Suprapubic skin (tissue), 4 donors: ENCODE results near the gene NFYA. TPM values are rescaled to one million over a fixed set of nuclear protein-coding genes. Genes with fewer than 3 reads are reported as not detected.

ENCODE experiments used
- DNase-seq, 2 donors: peaks; one replicate each; pipeline ENCODE4 v3.0.0-alpha.2; 2019; ENCODE audit warnings: low spot score in 2 of 2
- H3K27ac ChIP-seq: fragments of 200-600 bp; sonication (generic); one replicate; pipeline ENCODE4 v1.5.1; 2019
- H3K27me3 ChIP-seq: fragments of 200-600 bp; sonication (generic); one replicate; pipeline ENCODE4 v1.5.1; 2019
- H3K36me3 ChIP-seq: fragments of 200-600 bp; sonication (generic); one replicate; pipeline ENCODE4 v1.5.1; 2019
- H3K4me1 ChIP-seq: fragments of 200-600 bp; sonication (generic); one replicate; pipeline ENCODE4 v1.5.1; 2019
- H3K4me3 ChIP-seq: fragments of 200-600 bp; sonication (generic); one replicate; pipeline ENCODE4 v1.5.1; 2019; ENCODE audit warnings: mild to moderate bottlenecking
- H3K9me3 ChIP-seq: fragments of 200-600 bp; sonication (generic); one replicate; pipeline ENCODE4 v1.5.1; 2019
- EP300 ChIP-seq: sonication (generic); formaldehyde crosslinking; IDR thresholded peaks from one replicate; pipeline ENCODE4 v1.6.1; 2017; ENCODE audit warnings: antibody characterized with exemption
- POLR2A ChIP-seq, 2 donors: fragments of 450-650 bp; IDR thresholded peaks; one replicate each; pipeline ENCODE4 v1.6.1; 2017; ENCODE audit warnings: antibody characterized with exemption in 2 of 2, mild to moderate bottlenecking in 2 of 2, moderate library complexity in 2 of 2
- POLR2AphosphoS5 ChIP-seq, 3 donors: sonication (generic); formaldehyde crosslinking; IDR thresholded peaks; one replicate each; pipeline ENCODE4 v1.6.1; 2017; ENCODE audit warnings: antibody characterized with exemption in 3 of 3
- WGBS: methylation state at CpG from one replicate; pipeline ENCODE4 v1.1.5; 2018; 5-methylcytosine and 5-hydroxymethylcytosine counted together
- total RNA-seq, 4 donors: library from RNA; depleted of rRNA; stranded (reverse); fragments of >200 nt; gene quantifications; one replicate each; pipeline ENCODE4 v1.1.0, GENCODE V29; 2016
- TF ChIP-seq, protein P1 (sequence below), 2 donors: fragments of 200-600 bp in 1 of 2; fragments of 450-650 bp in 1 of 2; sonication (generic) in 1 of 2; IDR thresholded peaks; one replicate each; pipeline ENCODE4 v1.5.1; 2016 to 2019; ENCODE audit warnings: antibody characterized with exemption in 2 of 2, mild to moderate bottlenecking in 1 of 2, moderate library complexity in 1 of 2

The NFYA gene
- total RNA-seq, 4 donors from 2014 or later: 19.7 to 33.0 (median 24.2) TPM

- H3K4me3 ChIP-seq: no peak overlapping the region
- no peaks in the 10 kb centered on the region for H3K4me1 ChIP-seq
- no peaks in the 10 kb centered on the region for H3K27me3 ChIP-seq
- H3K36me3 ChIP-seq: peaks cover 84% of the 10 kb centered on the region
- TF ChIP-seq EP300: no peak
- H3K9me3 ChIP-seq: no peaks in the 10 kb centered on the region
- no peak for DNase-seq
- no peak overlapping the region for H3K27ac ChIP-seq
- 83% methylated on average over 1 of the region's 1 CpG for WGBS
Measured at GRCh38 chr6:41090841-41091761, 18.3 kb downstream of the NFYA start.

GRCh38 chr6:41092421-41093140 is 19.8 kb downstream of the NFYA start:
- 96% methylated on average over 4 of the region's 4 CpGs for WGBS
- no peaks in the 10 kb centered on the region for H3K9me3 ChIP-seq
- TF ChIP-seq POLR2AphosphoS5 (IDR thresholded peaks at IDR 0.05) (no peak), EP300 (no peak), POLR2A (IDR thresholded peaks at IDR 0.05) (no peak)
- TF ChIP-seq, protein P1, sequence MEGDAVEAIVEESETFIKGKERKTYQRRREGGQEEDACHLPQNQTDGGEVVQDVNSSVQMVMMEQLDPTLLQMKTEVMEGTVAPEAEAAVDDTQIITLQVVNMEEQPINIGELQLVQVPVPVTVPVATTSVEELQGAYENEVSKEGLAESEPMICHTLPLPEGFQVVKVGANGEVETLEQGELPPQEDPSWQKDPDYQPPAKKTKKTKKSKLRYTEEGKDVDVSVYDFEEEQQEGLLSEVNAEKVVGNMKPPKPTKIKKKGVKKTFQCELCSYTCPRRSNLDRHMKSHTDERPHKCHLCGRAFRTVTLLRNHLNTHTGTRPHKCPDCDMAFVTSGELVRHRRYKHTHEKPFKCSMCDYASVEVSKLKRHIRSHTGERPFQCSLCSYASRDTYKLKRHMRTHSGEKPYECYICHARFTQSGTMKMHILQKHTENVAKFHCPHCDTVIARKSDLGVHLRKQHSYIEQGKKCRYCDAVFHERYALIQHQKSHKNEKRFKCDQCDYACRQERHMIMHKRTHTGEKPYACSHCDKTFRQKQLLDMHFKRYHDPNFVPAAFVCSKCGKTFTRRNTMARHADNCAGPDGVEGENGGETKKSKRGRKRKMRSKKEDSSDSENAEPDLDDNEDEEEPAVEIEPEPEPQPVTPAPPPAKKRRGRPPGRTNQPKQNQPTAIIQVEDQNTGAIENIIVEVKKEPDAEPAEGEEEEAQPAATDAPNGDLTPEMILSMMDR (IDR thresholded peaks at IDR 0.05): no peak
- H3K27me3 ChIP-seq: no peaks in the 10 kb centered on the region
- no peak overlapping the region for H3K27ac ChIP-seq
- no peaks in the 10 kb centered on the region for H3K4me1 ChIP-seq
- DNase-seq: no peak
- H3K36me3 ChIP-seq: peaks cover 93% of the 10 kb centered on the region
- H3K4me3 ChIP-seq: no peak overlapping the region

DNA sequence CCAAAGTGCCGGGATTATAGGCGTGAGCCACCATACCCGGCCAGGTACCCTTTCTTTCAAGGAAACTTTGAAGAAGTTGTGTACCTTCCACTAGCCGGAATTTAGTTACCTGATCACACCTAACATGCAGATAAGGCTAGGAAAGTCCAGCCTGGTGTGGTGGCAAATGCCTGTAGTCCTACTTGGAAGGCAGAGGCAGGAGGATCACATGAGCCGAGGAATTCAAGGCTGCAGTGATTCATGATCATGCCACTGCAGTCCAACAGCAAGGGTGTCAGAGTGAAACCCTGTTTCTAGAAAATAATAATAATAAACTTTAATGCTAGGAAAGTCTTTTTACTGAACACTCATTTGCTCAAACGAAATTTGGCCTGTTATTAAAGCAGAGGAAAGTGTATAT is 21.0 kb downstream of the NFYA start:
- TF ChIP-seq, protein P1 (IDR thresholded peaks at IDR 0.05): no peak
- TF ChIP-seq POLR2AphosphoS5 (IDR thresholded peaks at IDR 0.05) (no peak), POLR2A (IDR thresholded peaks at IDR 0.05) (no peak), EP300 (no peak)
- H3K27ac ChIP-seq: no peak overlapping the region
- peaks cover 97% of the 10 kb centered on the region for H3K36me3 ChIP-seq
- no peaks in the 10 kb centered on the region for H3K27me3 ChIP-seq
- H3K4me3 ChIP-seq: no peak overlapping the region
- no peaks in the 10 kb centered on the region for H3K4me1 ChIP-seq
- no peaks in the 10 kb centered on the region for H3K9me3 ChIP-seq
- no peak for DNase-seq
- 90% methylated on average over 6 of the region's 6 CpGs for WGBS

DNA sequence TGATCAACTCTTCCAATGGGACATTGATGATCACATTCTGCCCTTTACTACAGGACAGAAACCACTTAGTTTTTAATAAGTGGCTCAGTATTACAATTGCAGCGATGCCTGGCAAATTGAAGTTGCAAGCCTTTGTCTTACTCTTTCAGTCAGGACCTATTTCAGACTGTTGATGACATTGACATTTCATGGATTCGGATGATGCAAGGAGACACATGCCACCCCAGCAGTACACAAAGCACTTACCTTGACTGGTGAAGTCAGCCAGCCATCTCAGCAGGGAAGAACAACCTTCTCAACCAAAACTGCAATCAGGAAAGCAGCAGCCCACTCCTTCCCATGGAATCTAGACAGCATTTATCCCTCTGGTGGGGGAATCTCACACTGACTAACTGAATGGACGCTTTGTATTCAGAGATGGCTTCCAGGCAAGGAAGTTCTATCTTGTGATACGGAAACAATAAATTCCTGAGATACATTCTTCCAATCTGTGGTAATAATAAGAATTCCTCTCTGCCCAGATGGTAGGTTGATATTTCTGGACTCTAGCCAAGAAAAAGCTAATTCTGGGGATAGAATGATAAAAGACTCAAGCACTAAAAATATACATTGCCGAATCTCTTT is 24.8 kb downstream of the NFYA start:
- 76% methylated on average over 5 of the region's 5 CpGs for WGBS
- H3K27me3 ChIP-seq: no peaks in the 10 kb centered on the region

GRCh38 chr6:41098366-41098765 is 25.6 kb downstream of the NFYA start:
- DNase-seq: no peak
- no peaks in the 10 kb centered on the region for H3K27me3 ChIP-seq
- no peak overlapping the region for H3K27ac ChIP-seq
- no peaks in the 10 kb centered on the region for H3K9me3 ChIP-seq
- no peaks in the 10 kb centered on the region for H3K4me1 ChIP-seq
- H3K4me3 ChIP-seq: no peak overlapping the region
- H3K36me3 ChIP-seq: peaks cover 66% of the 10 kb centered on the region
- WGBS: 73% methylated on average over 3 of the region's 3 CpGs
- TF ChIP-seq POLR2A (IDR thresholded peaks at IDR 0.05): no peak

More for the DNA sequence above, 24.8 kb downstream of the NFYA start:
- Histone ChIP-seq H3K4me1 (no peaks in the 10 kb centered on the region), H3K4me3 (no peak overlapping the region), H3K36me3 (peaks cover 74% of the 10 kb centered on the region), H3K9me3 (no peaks in the 10 kb centered on the region), H3K27ac (no peak overlapping the region)
- no peak for DNase-seq
- TF ChIP-seq POLR2A (IDR thresholded peaks at IDR 0.05) (no peak), EP300 (no peak), POLR2AphosphoS5 (IDR thresholded peaks at IDR 0.05) (no peak)

DNA sequence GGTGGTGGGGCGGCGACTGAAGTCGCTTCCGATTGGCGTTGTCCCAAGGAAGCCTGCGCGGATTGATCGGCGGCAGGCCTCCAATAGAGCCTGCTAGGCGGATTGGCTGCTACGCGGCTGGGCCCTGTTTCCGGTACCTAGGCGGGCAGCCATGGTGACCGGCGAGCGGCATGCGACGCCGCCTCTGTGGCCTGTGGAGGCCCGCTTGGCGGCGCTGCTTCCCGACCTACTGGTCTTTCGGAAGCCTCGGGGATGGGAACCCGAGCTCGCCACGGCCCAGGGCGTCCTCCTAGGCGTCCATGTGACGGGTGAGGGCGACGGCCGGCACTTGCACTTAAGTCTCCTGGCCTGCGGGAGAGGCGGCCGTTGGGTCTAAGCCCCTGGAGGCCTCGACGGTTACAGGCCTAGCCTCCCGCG is 28.1 kb downstream of the NFYA start:
- WGBS: 84% methylated on average over 15 of the region's 42 CpGs
- H3K27ac ChIP-seq: no peak overlapping the region
- peaks cover 41% of the 10 kb centered on the region for H3K36me3 ChIP-seq
- no peaks in the 10 kb centered on the region for H3K27me3 ChIP-seq
- no peak for DNase-seq
- H3K9me3 ChIP-seq: no peaks in the 10 kb centered on the region
- TF ChIP-seq POLR2AphosphoS5 (IDR thresholded peaks at IDR 0.05): no peak
- no peak overlapping the region for H3K4me3 ChIP-seq
- H3K4me1 ChIP-seq: no peaks in the 10 kb centered on the region

DNA sequence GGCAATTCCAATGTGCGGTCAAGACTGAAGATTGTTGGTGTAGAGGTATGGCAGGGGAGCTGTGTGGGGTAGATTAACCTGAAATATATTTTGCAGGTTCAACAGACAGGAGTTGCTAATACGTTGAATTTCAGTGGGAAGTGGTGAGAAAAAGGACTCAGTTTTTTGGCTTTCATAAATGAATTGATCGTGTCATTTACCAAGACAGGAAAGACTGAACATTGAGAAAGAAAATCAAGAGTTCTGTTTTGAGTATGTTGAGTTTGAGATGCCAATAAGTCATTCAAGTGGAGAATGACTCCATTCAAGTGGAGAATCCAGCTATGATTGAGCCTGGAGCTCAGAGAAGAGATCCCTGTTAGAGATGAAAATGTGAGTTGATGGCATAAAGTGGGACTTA is 31.1 kb downstream of the NFYA start:
- 95% methylated on average over 3 of the region's 3 CpGs for WGBS
- Histone ChIP-seq H3K36me3 (peaks cover 11% of the 10 kb centered on the region), H3K4me1 (no peaks in the 10 kb centered on the region), H3K27ac (no peak overlapping the region), H3K27me3 (no peaks in the 10 kb centered on the region), H3K4me3 (no peak overlapping the region), H3K9me3 (no peaks in the 10 kb centered on the region)
- TF ChIP-seq, protein P1 (IDR thresholded peaks at IDR 0.05): no peak
- TF ChIP-seq POLR2A (IDR thresholded peaks at IDR 0.05): no peak
- TF ChIP-seq POLR2AphosphoS5 (IDR thresholded peaks at IDR 0.05): no peak
- no peak for TF ChIP-seq EP300
- no peak for DNase-seq
